ENCODE results near the gene TTC3.

The TTC3 gene

GRCh38 chr21:37227071-37228002 lies 154.3 kb downstream of the TTC3 start:
- no peak for DNase-seq

GRCh38 chr21:37228003-37228400 lies 154.9 kb downstream of the TTC3 start:
- DNase-seq, result no peak

- no peak for DNase-seq
These were observed 157.7 kb downstream of the TTC3 start for GRCh38 chr21:37230632-37231248.

GRCh38 chr21:37231249-37231645 lies 158.2 kb downstream of the TTC3 start:
- DNase-seq, result no peak

- DNase-seq, result no peak
These were observed 158.6 kb downstream of the TTC3 start for GRCh38 chr21:37231671-37232070.

- DNase-seq, result no peak
These were observed 159.4 kb downstream of the TTC3 start for GRCh38 chr21:37232274-37233018.

GRCh38 chr21:37233551-37234146 lies 160.6 kb downstream of the TTC3 start:
- DNase-seq, result no peak

- no peak for DNase-seq
These were observed 164.3 kb downstream of the TTC3 start for GRCh38 chr21:37237346-37237745.

GRCh38 chr21:37237764-37238163 lies 164.7 kb downstream of the TTC3 start:
- no peak for DNase-seq

GRCh38 chr21:37240978-37241377 lies 167.9 kb downstream of the TTC3 start:
- no peak for DNase-seq

- no peak for DNase-seq
These were observed 168.4 kb downstream of the TTC3 start for GRCh38 chr21:37241426-37241825.

GRCh38 chr21:37243961-37244360 lies 170.9 kb downstream of the TTC3 start:
- no peak for DNase-seq

GRCh38 chr21:37244501-37245095 lies 171.5 kb downstream of the TTC3 start:
- DNase-seq, result no peak

GRCh38 chr21:37245151-37245550 lies 172.1 kb downstream of the TTC3 start:
- DNase-seq, result no peak

- DNase-seq, result no peak
These were observed 175.2 kb downstream of the TTC3 start for GRCh38 chr21:37248298-37248697.

- no peak for DNase-seq
These were observed 176.3 kb downstream of the TTC3 start for GRCh38 chr21:37249112-37249904.

- DNase-seq, result no peak
These were observed 178.2 kb downstream of the TTC3 start for GRCh38 chr21:37251294-37251634.

Data from activated CD4-positive, alpha-beta T cell treated with anti-CD3 and anti-CD28 coated beads, Interleukin-2, amount 50 U/mL, for 4 hours (primary cell).